SK-N-SH (cell line): ENCODE data around the gene ABHD11. TPM values are rescaled to one million over a fixed set of nuclear protein-coding genes. Genes with fewer than 3 reads are reported as not detected.

Experiments
- CTCF ChIA-PET: fragments of 300-600, 350-600 bp; formaldehyde crosslinking; extraction: SDS; loops from one replicate; lab custom pipeline; 2021; lab: Yijun Ruan, JAX
- POLR2A ChIA-PET: fragments of 350-600 bp; sonication (Branson Sonifier 250); formaldehyde crosslinking; extraction: SDS; loops from one replicate; lab custom pipeline; 2020; ENCODE audit warnings: antibody characterized with exemption, inconsistent platforms; lab: Yijun Ruan, JAX
- DNase-seq: peaks from one replicate; pipeline ENCODE4 v3.0.0; 2012
- H2AFZ ChIP-seq: fragments of 200-600 bp; sonication (generic); 2 replicates; pipeline ENCODE4 v1.8.1; 2016; ENCODE audit warnings: antibody characterized with exemption, mild to moderate bottlenecking, low read depth
- H3F3A ChIP-seq: fragments of 200-600 bp; sonication (generic); replicated peaks from 2 replicates; pipeline ENCODE3; 2016; ENCODE audit warnings: antibody characterized with exemption, mild to moderate bottlenecking; ENCODE audit not compliant: insufficient read depth
- H3K27ac ChIP-seq, 2 experiments: fragments of 200-500 bp in 1 of 2; fragments of 200-600 bp in 1 of 2; sonication (Bioruptor generic) in 1 of 2; sonication (generic), shearing (Covaris generic) in 1 of 2; 2 replicates each; pipeline versions ENCODE4 v1.5.1 to v1.6.1; 2014 to 2016; ENCODE audit warnings: low read depth in 2 of 2, inconsistent platforms in 1 of 2, low read length in 1 of 2, mild to moderate bottlenecking in 1 of 2, mixed read lengths in 1 of 2
- H3K27me3 ChIP-seq: fragments of 200-600 bp; sonication (generic), shearing (Covaris generic); 2 replicates; pipeline ENCODE4 v1.6.1; 2016; ENCODE audit warnings: mixed run types; ENCODE audit not compliant: insufficient read depth
- H3K36me3 ChIP-seq, 2 experiments: fragments of 200-500 bp in 1 of 2; fragments of 200-600 bp in 1 of 2; sonication (Bioruptor generic) in 1 of 2; sonication (generic) in 1 of 2; replicated peaks in 1 of 2; 2 replicates each; pipeline versions ENCODE3 to v1.5.1; 2014 to 2016; ENCODE audit warnings: low read length in 1 of 2, mild to moderate bottlenecking in 1 of 2; ENCODE audit not compliant: insufficient read depth in 2 of 2, control insufficient read depth in 1 of 2
- H3K4me1 ChIP-seq, 2 experiments: fragments of 200-500 bp in 1 of 2; fragments of 200-600 bp in 1 of 2; sonication (Bioruptor generic) in 1 of 2; sonication (generic), shearing (Covaris generic) in 1 of 2; 2 replicates each; pipeline versions ENCODE4 v1.5.1 to v1.6.1; 2014 to 2016; ENCODE audit warnings: low read depth in 1 of 2, low read length in 1 of 2, mixed run types in 1 of 2; ENCODE audit not compliant: insufficient read depth in 2 of 2, control insufficient read depth in 1 of 2
- H3K4me2 ChIP-seq: fragments of 200-600 bp; sonication (generic), shearing (Covaris generic); 2 replicates; pipeline ENCODE4 v1.6.1; 2017; ENCODE audit warnings: mixed run types
- H3K4me3 ChIP-seq, 2 experiments: fragments of 200-500 bp in 1 of 2; fragments of 200-600 bp in 1 of 2; sonication (Bioruptor generic) in 1 of 2; sonication (generic), shearing (Covaris generic) in 1 of 2; 2 replicates each; pipeline versions ENCODE4 v1.5.1 to v1.8.1; 2014 to 2016; ENCODE audit warnings: low read depth in 2 of 2, inconsistent platforms in 1 of 2, low read length in 1 of 2, mild to moderate bottlenecking in 1 of 2, mixed read lengths in 1 of 2, moderate library complexity in 1 of 2
- H3K79me2 ChIP-seq: fragments of 200-600 bp; sonication (generic); 2 replicates; pipeline ENCODE4 v1.8.1; 2017; ENCODE audit warnings: mild to moderate bottlenecking; ENCODE audit not compliant: insufficient read depth
- H3K9ac ChIP-seq: fragments of 200-600 bp; sonication (generic); 2 replicates; pipeline ENCODE4 v1.6.1; 2017; ENCODE audit warnings: mixed run types
- H3K9me2 ChIP-seq: fragments of 200-600 bp; sonication (generic); 2 replicates; pipeline ENCODE4 v1.6.1; 2017; ENCODE audit warnings: mixed run types
- H3K9me3 ChIP-seq: fragments of 200-600 bp; sonication (generic); 2 replicates; pipeline ENCODE4 v1.6.1; 2017; ENCODE audit warnings: mixed run types, mild to moderate bottlenecking, moderate library complexity
- H4K20me1 ChIP-seq: fragments of 200-600 bp; sonication (generic); 2 replicates; pipeline ENCODE4 v1.6.1; 2017; ENCODE audit warnings: mild to moderate bottlenecking, mixed run types; ENCODE audit not compliant: insufficient read depth
- CHD2 ChIP-seq: fragments of 150-350 bp; IDR thresholded peaks from 2 replicates; pipeline ENCODE4 v1.6.1; 2018; ENCODE audit warnings: low read length; ENCODE audit not compliant: partially characterized antibody
- ELF1 ChIP-seq: IDR thresholded peaks from 2 replicates; pipeline ENCODE4 v1.4.0; 2012
- EP300 ChIP-seq, 2 experiments: IDR thresholded peaks; 2 replicates each; pipeline versions ENCODE4 v1.4.0 to v1.6.1; 2012; ENCODE audit warnings: borderline replicate concordance in 1 of 2, low read depth in 1 of 2, low read length in 1 of 2
- FOSL2 ChIP-seq: IDR thresholded peaks from 2 replicates; pipeline ENCODE4 v1.4.0; 2012; ENCODE audit warnings: low read depth, mild to moderate bottlenecking, moderate library complexity, borderline replicate concordance
- GABPA ChIP-seq: IDR thresholded peaks from 2 replicates; pipeline ENCODE4 v1.4.0; 2012; ENCODE audit warnings: low read depth, mild to moderate bottlenecking
- JUND ChIP-seq: IDR thresholded peaks from 2 replicates; pipeline ENCODE4 v1.4.0; 2012
- MEF2A ChIP-seq: IDR thresholded peaks from 2 replicates; pipeline ENCODE4 v1.4.0; 2012; ENCODE audit warnings: low read depth, borderline replicate concordance
- MXI1 ChIP-seq: IDR thresholded peaks from 2 replicates; pipeline ENCODE4 v1.6.1; 2012; ENCODE audit warnings: mild to moderate bottlenecking, low read depth, low read length, improper control_type of control experiment
- POLR2AphosphoS5 ChIP-seq: IDR thresholded peaks from 2 replicates; pipeline ENCODE4 v1.6.1; 2012; ENCODE audit warnings: low read depth, low read length
- RCOR1 ChIP-seq: fragments of 150-350 bp; IDR thresholded peaks from 2 replicates; pipeline ENCODE4 v1.6.1; 2017; ENCODE audit warnings: antibody characterized with exemption, low read length
- RFX5 ChIP-seq: IDR thresholded peaks from 2 replicates; pipeline ENCODE4 v1.6.1; 2012; ENCODE audit warnings: mild to moderate bottlenecking, improper control_type of control experiment, low read length
- USF1 ChIP-seq: IDR thresholded peaks from 2 replicates; pipeline ENCODE4 v1.4.0; 2012; ENCODE audit warnings: low read depth, borderline replicate concordance
- USF2 ChIP-seq: fragments of 150-350 bp; IDR thresholded peaks from 2 replicates; pipeline ENCODE4 v1.6.1; 2017; ENCODE audit warnings: antibody characterized with exemption, low read length, low read depth, borderline replicate concordance
- YY1 ChIP-seq: IDR thresholded peaks from 2 replicates; pipeline ENCODE4 v1.4.0; 2012; ENCODE audit warnings: low read depth, mild to moderate bottlenecking
- WGBS: methylation state at CpG from one replicate; pipeline ENCODE4 v1.1.6; 2017; ENCODE audit warnings: low lambda C conversion rate; 5-methylcytosine and 5-hydroxymethylcytosine counted together
- polyA plus RNA-seq, 3 experiments: library from polyadenylated mRNA; depleted of rRNA; stranded (reverse); fragments of >200 nt; gene quantifications; 2 replicates each; pipeline ENCODE4 v1.2.3, GENCODE V29; 2012
- TF ChIP-seq, protein P1 (sequence below): fragments of 200-600 bp; sonication (generic); IDR thresholded peaks from 2 replicates; pipeline ENCODE4 v1.6.1; 2017; ENCODE audit warnings: antibody characterized with exemption, mild to moderate bottlenecking, moderate library complexity
- TF ChIP-seq, protein P2 (sequence below): IDR thresholded peaks from 2 replicates; pipeline ENCODE4 v1.4.0; 2012; ENCODE audit warnings: low read depth, borderline replicate concordance

ABHD11 gene
- polyA plus RNA-seq, 1 of the 3 experiments (the other 2 are of a cell fraction), result 29.9 TPM

GRCh38 chr7:73758581-73759138, 20.1 kb upstream of the ABHD11 start:
- H3F3A ChIP-seq, result no peaks in the 10 kb centered on the region
- 66% methylated on average over 3 of the region's 7 CpGs for WGBS
- H4K20me1 ChIP-seq, result no peaks in the 10 kb centered on the region
- TF ChIP-seq RCOR1 (no peak), EP300 (IDR thresholded peaks at IDR 0.05; ENCODE audit: borderline replicate concordance in 1 of 2, low read depth in 1 of 2, low read length in 1 of 2) (no peak), YY1 (no peak), ELF1 (no peak), USF2 (no peak), POLR2AphosphoS5 (no peak), RFX5 (no peak), GABPA (no peak), USF1 (no peak), CHD2 (no peak), JUND (no peak), MEF2A (no peak), FOSL2 (no peak), MXI1 (no peak)
- TF ChIP-seq, protein P1, sequence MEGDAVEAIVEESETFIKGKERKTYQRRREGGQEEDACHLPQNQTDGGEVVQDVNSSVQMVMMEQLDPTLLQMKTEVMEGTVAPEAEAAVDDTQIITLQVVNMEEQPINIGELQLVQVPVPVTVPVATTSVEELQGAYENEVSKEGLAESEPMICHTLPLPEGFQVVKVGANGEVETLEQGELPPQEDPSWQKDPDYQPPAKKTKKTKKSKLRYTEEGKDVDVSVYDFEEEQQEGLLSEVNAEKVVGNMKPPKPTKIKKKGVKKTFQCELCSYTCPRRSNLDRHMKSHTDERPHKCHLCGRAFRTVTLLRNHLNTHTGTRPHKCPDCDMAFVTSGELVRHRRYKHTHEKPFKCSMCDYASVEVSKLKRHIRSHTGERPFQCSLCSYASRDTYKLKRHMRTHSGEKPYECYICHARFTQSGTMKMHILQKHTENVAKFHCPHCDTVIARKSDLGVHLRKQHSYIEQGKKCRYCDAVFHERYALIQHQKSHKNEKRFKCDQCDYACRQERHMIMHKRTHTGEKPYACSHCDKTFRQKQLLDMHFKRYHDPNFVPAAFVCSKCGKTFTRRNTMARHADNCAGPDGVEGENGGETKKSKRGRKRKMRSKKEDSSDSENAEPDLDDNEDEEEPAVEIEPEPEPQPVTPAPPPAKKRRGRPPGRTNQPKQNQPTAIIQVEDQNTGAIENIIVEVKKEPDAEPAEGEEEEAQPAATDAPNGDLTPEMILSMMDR, result no peak
- TF ChIP-seq, protein P2, sequence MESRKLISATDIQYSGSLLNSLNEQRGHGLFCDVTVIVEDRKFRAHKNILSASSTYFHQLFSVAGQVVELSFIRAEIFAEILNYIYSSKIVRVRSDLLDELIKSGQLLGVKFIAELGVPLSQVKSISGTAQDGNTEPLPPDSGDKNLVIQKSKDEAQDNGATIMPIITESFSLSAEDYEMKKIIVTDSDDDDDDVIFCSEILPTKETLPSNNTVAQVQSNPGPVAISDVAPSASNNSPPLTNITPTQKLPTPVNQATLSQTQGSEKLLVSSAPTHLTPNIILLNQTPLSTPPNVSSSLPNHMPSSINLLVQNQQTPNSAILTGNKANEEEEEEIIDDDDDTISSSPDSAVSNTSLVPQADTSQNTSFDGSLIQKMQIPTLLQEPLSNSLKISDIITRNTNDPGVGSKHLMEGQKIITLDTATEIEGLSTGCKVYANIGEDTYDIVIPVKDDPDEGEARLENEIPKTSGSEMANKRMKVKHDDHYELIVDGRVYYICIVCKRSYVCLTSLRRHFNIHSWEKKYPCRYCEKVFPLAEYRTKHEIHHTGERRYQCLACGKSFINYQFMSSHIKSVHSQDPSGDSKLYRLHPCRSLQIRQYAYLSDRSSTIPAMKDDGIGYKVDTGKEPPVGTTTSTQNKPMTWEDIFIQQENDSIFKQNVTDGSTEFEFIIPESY, result no peak
- TF ChIP-seq, all 33 proteins: peak for 0
- Histone ChIP-seq H3K9me2 (no peaks in the 10 kb centered on the region), H3K4me1 (no peaks in the 10 kb centered on the region), H3K79me2 (no peaks in the 10 kb centered on the region), H3K36me3 (no peaks in the 10 kb centered on the region), H3K4me3 (no peak overlapping the region), H3K27me3 (no peaks in the 10 kb centered on the region), H3K27ac (no peak overlapping the region), H2AFZ (no peak overlapping the region), H3K4me2 (no peak overlapping the region), H3K9ac (no peak overlapping the region), H3K9me3 (no peaks in the 10 kb centered on the region)
- no peak for DNase-seq
- CTCF ChIA-PET, result interaction anchor here (1.4 kb wide), 1 partner anchor 24 kb away, joined by 3 read pairs; no protein-coding TSS in a partner anchor
- POLR2A ChIA-PET, result no interaction called here
